ENCODE results near the gene TXNDC2. TPM values are rescaled to one million over a fixed set of nuclear protein-coding genes. Genes with fewer than 3 reads are reported as not detected.
"Not testable (repeated sequence)": the region's sequence is repeated elsewhere in the genome, so short reads cannot be mapped to it uniquely, and the experiment has no call there.

Gene TXNDC2
- total and polyA plus RNA-seq, 9 of the 15 experiments (the other 6 are each of a cell fraction or from before 2014, with no cell fraction given) = 1.2 to 4.9 (median 2.3) TPM

GRCh38 chr18:9902264-9902663, 16.5 kb downstream of the TXNDC2 start:
- intact Hi-C loops (cut with micrococcal nuclease); CTCF ChIA-PET (ENCODE audit: low intra/inter-chr PET ratio); FAIRE-seq; H3K79me2 ChIP-seq (ENCODE audit: control insufficient read depth, insufficient read depth, low read length); DNase-seq (ENCODE audit: extremely low read depth in 1 of 4, low spot score in 3 of 4); H3K27me3 ChIP-seq (ENCODE audit: control insufficient read depth in 2 of 2, insufficient read depth in 2 of 2, low read length in 2 of 2); H3K9me3 ChIP-seq (replicated peaks; ENCODE audit: control insufficient read depth, insufficient read depth, low read depth, low read length); ATAC-seq; H3K9ac ChIP-seq (ENCODE audit: insufficient read depth in 1 of 2, low read depth in 2 of 2, low read length in 2 of 2); H4K20me1 ChIP-seq (replicated peaks; ENCODE audit: control insufficient read depth, insufficient read depth, low read length); H3K4me3 ChIP-seq; in situ Hi-C loops (cut with MboI); H3K9me1 ChIP-seq (ENCODE audit: control insufficient read depth, insufficient read depth, low read length); H3K27ac ChIP-seq (ENCODE audit: extremely low read depth, low read depth, low read length); H3K4me2 ChIP-seq (ENCODE audit: insufficient read depth, low read length); BruUV-seq (replicated peaks); H2AFZ ChIP-seq (ENCODE audit: low read depth, low read length); H3K36me3 ChIP-seq (ENCODE audit: control insufficient read depth, insufficient read depth, low read length); TF ChIP-seq CEBPG (tag; conservative IDR thresholded peaks at IDR 0.05 in 1 of 2, IDR thresholded peaks at IDR 0.05 in 1 of 2): not testable (repeated sequence)
- 82% methylated on average over 14 of the region's 14 CpGs for WGBS (ENCODE audit: insufficient coverage, low coverage, missing lambda C conversion rate)
- H3K4me1 ChIP-seq (replicated peaks in 1 of 2; ENCODE audit: control insufficient read depth in 2 of 2, insufficient read depth in 2 of 2, low read length in 2 of 2) = peaks cover 23 to 66% of the 10 kb centered on the region in 2 experiments
- POLR2A ChIA-PET = interaction anchor here (1.0 kb wide), 1 partner anchor 11 kb away, joined by 5 read pairs; the partner anchor contains the start of gene VAPA
- TF ChIP-seq CEBPG (CRISPR knock-in tag; IDR thresholded peaks at IDR 0.05) (0 out of 2 replicates have a peak, but pooled peaks have one; percentile 34), CEBPB (tag; IDR thresholded peaks at IDR 0.05) (peak; percentile 80)

GRCh38 chr18:9902832-9903231, 17.1 kb downstream of the TXNDC2 start:
- Histone ChIP-seq H3K9me1 (ENCODE audit: control insufficient read depth, insufficient read depth, low read length) (no peaks in the 10 kb centered on the region), H3K9ac (ENCODE audit: insufficient read depth in 1 of 2, low read depth in 2 of 2, low read length in 2 of 2) (no peak overlapping the region), H3K9me3 (replicated peaks; ENCODE audit: control insufficient read depth, insufficient read depth, low read depth, low read length) (no peaks in the 10 kb centered on the region), H3K36me3 (ENCODE audit: control insufficient read depth, insufficient read depth, low read length) (no peaks in the 10 kb centered on the region), H3K4me1 (replicated peaks in 1 of 2; ENCODE audit: control insufficient read depth in 2 of 2, insufficient read depth in 2 of 2, low read length in 2 of 2) (peaks cover 21 to 67% of the 10 kb centered on the region in 2 experiments), H3K27ac (ENCODE audit: extremely low read depth, low read depth, low read length) (no peak overlapping the region), H4K20me1 (replicated peaks; ENCODE audit: control insufficient read depth, insufficient read depth, low read length) (no peaks in the 10 kb centered on the region), H3K4me3 (no peak overlapping the region), H3K79me2 (ENCODE audit: control insufficient read depth, insufficient read depth, low read length) (no peaks in the 10 kb centered on the region; the same call in 2 of the 3 replicates), H3K4me2 (ENCODE audit: insufficient read depth, low read length) (no peak overlapping the region), H3K27me3 (ENCODE audit: control insufficient read depth in 2 of 2, insufficient read depth in 2 of 2, low read length in 2 of 2) (no peaks in the 10 kb centered on the region), H2AFZ (ENCODE audit: low read depth, low read length) (0 out of 2 replicates have a peak overlapping the region, but pooled peaks have one; percentile 18)
- ChIA-PET POLR2A (interaction anchor here (1.0 kb wide), 1 partner anchor 11 kb away, joined by 5 read pairs; the partner anchor contains the start of gene VAPA), CTCF (ENCODE audit: low intra/inter-chr PET ratio) (no interaction called here)
- 82% methylated on average over 10 of the region's 10 CpGs for WGBS (ENCODE audit: insufficient coverage, low coverage, missing lambda C conversion rate)
- no TSS peak for BruUV-seq (replicated peaks)
- FAIRE-seq (no peak), ATAC-seq (no peak), DNase-seq (ENCODE audit: extremely low read depth in 1 of 4, low spot score in 3 of 4) (no peak)
- intact Hi-C loops (cut with micrococcal nuclease) = no loop called here
- in situ Hi-C loops (cut with MboI) = no loop called here
- TF ChIP-seq ZNF175 (CRISPR knock-in tag; IDR thresholded peaks at IDR 0.05; ENCODE audit: low read depth) (no peak), ATF4 (CRISPR knock-in tag; IDR thresholded peaks at IDR 0.05) (no peak), ZNF717 (CRISPR knock-in tag; IDR thresholded peaks at IDR 0.05) (no peak), CGGBP1 (CRISPR knock-in tag; IDR thresholded peaks at IDR 0.05) (no peak), NFATC3 (IDR thresholded peaks at IDR 0.05) (no peak), NR2F6 (CRISPR knock-in tag; IDR thresholded peaks at IDR 0.05) (no peak), BRF2 (IDR thresholded peaks at IDR 0.05; ENCODE audit: borderline replicate concordance, insufficient read depth, insufficient read length) (no peak), CCAR2 (IDR thresholded peaks at IDR 0.05; ENCODE audit: low read depth, low read length) (no peak), RBFOX2 (IDR thresholded peaks at IDR 0.05; ENCODE audit: low read depth, low read length) (no peak), TEAD1 (CRISPR knock-in tag; IDR thresholded peaks at IDR 0.05) (no peak), FUS (optimal IDR thresholded peaks at IDR 0.05; ENCODE audit: low read depth, low read length) (no peak), FOS (IDR thresholded peaks at IDR 0.05; ENCODE audit: extremely low read depth, insufficient read length) (no peak)

Data from K562 (cell line).